ENCODE results near the gene ZNF740. TPM values are rescaled to one million over a fixed set of nuclear protein-coding genes. Genes with fewer than 3 reads are reported as not detected.
"Not testable (repeated sequence)": the region's sequence is repeated elsewhere in the genome, so short reads cannot be mapped to it uniquely, and the experiment has no call there.

The ZNF740 gene
- total RNA-seq, 2 donors from 2014 or later: 44.2 to 49.5 TPM

- Mint-ChIP-seq H3K27me3 (ENCODE audit: low read depth) (no peaks in the 10 kb centered on the region), H3K4me3 (peak overlapping the region in 1 of 2 donors; percentile 11), H3K27ac (no peak overlapping the region), H3K9me3 (no peaks in the 10 kb centered on the region), H3K36me3 (ENCODE audit: insufficient read depth in 2 of 2) (peaks cover 7 to 15% of the 10 kb centered on the region in 2 donors), H3K4me1 (ENCODE audit: low read depth) (peaks cover 69% of the 10 kb centered on the region)
- DNase-seq (no peak), ATAC-seq (replicated peaks in 1 of 2) (no peak)
These were observed 21.1 kb downstream of the ZNF740 start for GRCh38 chr12:53201639-53202038.

- DNase-seq; H3K9me3 Mint-ChIP-seq; H3K27ac Mint-ChIP-seq; ATAC-seq (replicated peaks in 1 of 2); H3K27me3 Mint-ChIP-seq (ENCODE audit: low read depth); H3K4me3 Mint-ChIP-seq: not testable (repeated sequence)
- H3K4me1 Mint-ChIP-seq (ENCODE audit: low read depth): peaks cover 76% of the 10 kb centered on the region
- H3K36me3 Mint-ChIP-seq (ENCODE audit: insufficient read depth in 2 of 2): peaks cover 6 to 15% of the 10 kb centered on the region in 2 donors
These were observed 21.8 kb downstream of the ZNF740 start for GRCh38 chr12:53202316-53202715.

DNA sequence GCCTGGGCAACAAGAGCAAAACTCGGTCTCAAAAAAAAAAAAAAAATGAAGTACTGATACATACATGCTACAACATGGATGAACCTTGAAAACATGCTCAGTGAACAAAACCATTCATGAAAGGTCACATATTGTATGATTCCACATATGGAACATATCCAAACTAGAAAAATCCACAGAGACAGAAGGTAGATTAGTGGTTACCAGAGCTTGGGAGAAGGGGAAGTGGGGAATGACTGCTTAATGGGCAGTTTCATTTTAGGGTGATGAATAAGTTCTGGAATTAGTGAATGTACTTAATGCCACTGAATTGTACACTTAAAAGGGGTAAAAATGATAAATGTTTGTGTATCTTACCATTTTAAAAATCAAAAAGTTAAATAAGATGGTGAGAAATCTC is 23.8 kb downstream of the ZNF740 start:
- peaks cover 9 to 17% of the 10 kb centered on the region in 2 donors for H3K36me3 Mint-ChIP-seq (ENCODE audit: insufficient read depth in 2 of 2)
- H3K27ac Mint-ChIP-seq: no peak overlapping the region
- no peak for DNase-seq
- no peak for ATAC-seq (replicated peaks in 1 of 2)
- H3K4me3 Mint-ChIP-seq: peak overlapping the region; percentile 23 to 37
- H3K27me3 Mint-ChIP-seq (ENCODE audit: low read depth): no peaks in the 10 kb centered on the region
- peaks cover 79% of the 10 kb centered on the region for H3K4me1 Mint-ChIP-seq (ENCODE audit: low read depth)
- no peaks in the 10 kb centered on the region for H3K9me3 Mint-ChIP-seq

GRCh38 chr12:53205747-53206419 is 25.4 kb downstream of the ZNF740 start:
- peak overlapping the region; percentile 75 to 86 for H3K4me3 Mint-ChIP-seq

GRCh38 chr12:53207042-53207441 is 26.5 kb downstream of the ZNF740 start, which contains the start of gene ITGB7:
Gene ITGB7 (minus strand): TSS chr12:53207251. CDS start chr12:53200443, 6,808 bp downstream.
- Mint-ChIP-seq H3K4me1 (ENCODE audit: low read depth) (peaks cover 65% of the 10 kb centered on the region), H3K9me3 (no peaks in the 10 kb centered on the region), H3K27ac (peak within 1 kb of the TSS; percentile 83), H3K4me3 (peak within 1 kb of the TSS; percentile 78 to 86), H3K27me3 (ENCODE audit: low read depth) (no peaks in the 10 kb centered on the region), H3K36me3 (ENCODE audit: insufficient read depth in 2 of 2) (peaks cover 3 to 10% of the 10 kb centered on the region in 2 donors)
- ATAC-seq (replicated peaks in 1 of 2) (peak; percentile 58 to 68), DNase-seq (peak; percentile 76 to 77)

More at GRCh38 chr12:53205747-53206419, 25.4 kb downstream of the ZNF740 start:
- Mint-ChIP-seq H3K9me3 (no peaks in the 10 kb centered on the region), H3K36me3 (ENCODE audit: insufficient read depth in 2 of 2) (peaks cover 7 to 11% of the 10 kb centered on the region in 2 donors), H3K27me3 (ENCODE audit: low read depth) (no peaks in the 10 kb centered on the region), H3K27ac (peak overlapping the region; percentile 20), H3K4me1 (ENCODE audit: low read depth) (peaks cover 71% of the 10 kb centered on the region)
- ATAC-seq (replicated peaks in 1 of 2) (peak; percentile 87 to 91), DNase-seq (peak; percentile 88 to 91)

DNA sequence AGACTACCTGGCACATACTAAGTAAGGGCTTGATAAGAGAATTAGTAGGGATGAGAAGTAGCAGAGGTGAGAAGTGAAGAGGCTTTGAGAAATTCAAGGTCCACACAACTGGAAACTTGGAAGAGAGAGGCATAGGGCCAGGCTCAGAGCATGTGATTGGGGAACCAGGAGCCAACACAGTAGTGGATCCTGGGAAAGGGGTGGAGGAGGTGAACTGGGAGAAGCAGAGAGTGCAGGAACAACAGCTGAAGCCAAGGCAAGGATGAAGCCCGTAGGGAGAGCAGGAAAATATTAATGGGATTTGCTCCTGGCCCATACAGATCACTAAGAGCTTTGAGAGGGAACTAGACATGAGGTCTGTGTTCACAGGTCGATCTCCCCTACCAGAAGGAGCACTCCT is 27.9 kb downstream of the ZNF740 start:
- Mint-ChIP-seq H3K9me3 (no peaks in the 10 kb centered on the region), H3K27me3 (ENCODE audit: low read depth) (no peaks in the 10 kb centered on the region), H3K27ac (peak overlapping the region; percentile 83), H3K4me3 (peak overlapping the region; percentile 78 to 91), H3K36me3 (ENCODE audit: insufficient read depth in 2 of 2) (peaks cover 3 to 8% of the 10 kb centered on the region in 2 donors), H3K4me1 (ENCODE audit: low read depth) (peaks cover 78% of the 10 kb centered on the region)
- DNase-seq (no peak), ATAC-seq (replicated peaks in 1 of 2) (no peak)

DNA sequence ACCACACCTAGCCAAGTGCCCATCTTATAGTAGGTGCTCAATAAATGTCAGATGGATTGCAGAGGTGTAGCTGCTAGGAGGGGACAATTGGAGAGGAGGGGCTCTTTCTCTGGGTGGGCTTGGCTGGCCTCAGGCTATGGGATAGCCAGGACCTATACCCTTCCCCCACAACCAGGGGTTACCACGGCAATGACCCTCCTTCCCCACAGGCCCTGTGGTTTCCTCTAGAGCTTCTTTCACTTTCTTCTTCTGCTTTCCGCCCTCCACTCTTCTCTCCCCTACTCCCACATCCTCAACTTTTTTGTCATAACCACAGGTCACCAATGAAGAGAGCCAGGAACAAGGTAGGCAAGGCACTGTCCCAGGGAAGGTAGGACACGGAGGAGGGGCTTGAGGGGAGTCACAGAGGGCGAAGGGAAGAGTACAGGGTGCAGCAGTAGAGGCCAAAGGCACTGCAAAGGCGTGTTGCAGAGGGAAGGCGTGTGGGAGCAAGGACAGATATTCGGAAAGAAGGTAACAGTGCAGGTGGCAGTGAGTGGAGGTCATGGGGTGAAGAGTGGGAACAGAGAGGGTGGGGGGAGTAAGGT is 28.4 kb downstream of the ZNF740 start:
- Mint-ChIP-seq H3K36me3 (ENCODE audit: insufficient read depth in 2 of 2) (peaks cover 5 to 8% of the 10 kb centered on the region in 2 donors), H3K9me3 (no peaks in the 10 kb centered on the region), H3K27ac (peak overlapping the region; percentile 52), H3K4me1 (ENCODE audit: low read depth) (peaks cover 79% of the 10 kb centered on the region), H3K27me3 (ENCODE audit: low read depth) (no peaks in the 10 kb centered on the region), H3K4me3 (peak overlapping the region; percentile 78 to 91)
- ATAC-seq (replicated peaks in 1 of 2) (peak; percentile 24), DNase-seq (peak in 1 of 2 donors; percentile 51)

DNA sequence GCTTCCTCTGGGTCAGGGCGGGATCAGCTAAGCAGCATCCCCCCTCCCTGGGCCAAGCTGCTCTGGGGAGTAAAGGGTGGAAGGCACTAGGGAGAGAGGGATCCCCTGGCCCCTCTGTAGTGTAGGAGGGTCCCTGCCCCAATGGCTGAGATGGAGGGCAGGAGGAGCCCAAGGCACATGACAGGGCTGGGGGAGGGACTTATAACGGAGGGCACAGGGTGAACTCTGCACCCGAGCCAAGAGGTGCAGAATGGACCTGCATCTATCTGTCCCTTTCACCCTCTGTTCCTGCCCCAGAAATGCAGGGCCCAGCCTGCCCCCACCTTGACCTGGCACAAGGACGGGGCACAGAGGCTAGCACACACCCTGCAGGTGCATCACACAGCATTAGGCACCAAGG is 30.3 kb downstream of the ZNF740 start:
- ATAC-seq (replicated peaks in 1 of 2) (no peak), DNase-seq (no peak)
- Mint-ChIP-seq H3K27ac (no peak overlapping the region), H3K27me3 (ENCODE audit: low read depth) (no peaks in the 10 kb centered on the region), H3K36me3 (ENCODE audit: insufficient read depth in 2 of 2) (peaks cover 6 to 9% of the 10 kb centered on the region in 2 donors), H3K4me1 (ENCODE audit: low read depth) (peaks cover 78% of the 10 kb centered on the region), H3K9me3 (no peaks in the 10 kb centered on the region), H3K4me3 (no peak overlapping the region)

GRCh38 chr12:53211476-53212381 is 31.2 kb downstream of the ZNF740 start:
- ATAC-seq (replicated peaks in 1 of 2) (no peak), DNase-seq (no peak)
- H3K27ac Mint-ChIP-seq: no peak overlapping the region
- H3K9me3 Mint-ChIP-seq: no peaks in the 10 kb centered on the region
- H3K36me3 Mint-ChIP-seq (ENCODE audit: insufficient read depth in 2 of 2): peaks cover 6 to 9% of the 10 kb centered on the region in 2 donors
- peaks cover 78% of the 10 kb centered on the region for H3K4me1 Mint-ChIP-seq (ENCODE audit: low read depth)
- H3K4me3 Mint-ChIP-seq: no peak overlapping the region
- no peaks in the 10 kb centered on the region for H3K27me3 Mint-ChIP-seq (ENCODE audit: low read depth)

- H3K27ac Mint-ChIP-seq: no peak overlapping the region
- no peak overlapping the region for H3K4me3 Mint-ChIP-seq
- no peak for DNase-seq
- no peaks in the 10 kb centered on the region for H3K9me3 Mint-ChIP-seq
- ATAC-seq (replicated peaks in 1 of 2): no peak
- H3K27me3 Mint-ChIP-seq (ENCODE audit: low read depth): no peaks in the 10 kb centered on the region
- H3K36me3 Mint-ChIP-seq (ENCODE audit: insufficient read depth in 2 of 2): peaks cover 6 to 10% of the 10 kb centered on the region in 2 donors
- peaks cover 79% of the 10 kb centered on the region for H3K4me1 Mint-ChIP-seq (ENCODE audit: low read depth)
These were observed 32.4 kb downstream of the ZNF740 start for GRCh38 chr12:53212931-53213330.

GRCh38 chr12:53213348-53213747 is 32.8 kb downstream of the ZNF740 start:
- Mint-ChIP-seq H3K36me3 (ENCODE audit: insufficient read depth in 2 of 2) (peaks cover 6 to 11% of the 10 kb centered on the region in 2 donors), H3K27ac (no peak overlapping the region), H3K4me1 (ENCODE audit: low read depth) (peaks cover 79% of the 10 kb centered on the region), H3K4me3 (no peak overlapping the region), H3K9me3 (no peaks in the 10 kb centered on the region), H3K27me3 (ENCODE audit: low read depth) (no peaks in the 10 kb centered on the region)
- ATAC-seq (replicated peaks in 1 of 2) (peak; percentile 67 to 71), DNase-seq (peak; percentile 86 to 89)

GRCh38 chr12:53214221-53214620 is 33.7 kb downstream of the ZNF740 start:
- no peaks in the 10 kb centered on the region for H3K9me3 Mint-ChIP-seq
- no peaks in the 10 kb centered on the region for H3K27me3 Mint-ChIP-seq (ENCODE audit: low read depth)
- H3K36me3 Mint-ChIP-seq (ENCODE audit: insufficient read depth in 2 of 2): peaks cover 4 to 10% of the 10 kb centered on the region in 2 donors
- DNase-seq: no peak
- H3K27ac Mint-ChIP-seq: no peak overlapping the region
- H3K4me3 Mint-ChIP-seq: no peak overlapping the region
- H3K4me1 Mint-ChIP-seq (ENCODE audit: low read depth): peaks cover 79% of the 10 kb centered on the region
- no peak for ATAC-seq (replicated peaks in 1 of 2)

All from activated T-cell treated with anti-CD3 and anti-CD28 coated beads, Interleukin-2, amount 50 U/mL, for 72 hours (primary cell).